Right lung (tissue), 5 donors: ENCODE measurements around the gene MAPRE3. TPM values are rescaled to one million over a fixed set of nuclear protein-coding genes. Genes with fewer than 3 reads are reported as not detected.
"Not testable (repeated sequence)": the region's sequence is repeated elsewhere in the genome, so short reads cannot be mapped to it uniquely, and the experiment has no call there.

ENCODE experiments used
- DNase-seq, 2 donors: peaks; one replicate each; pipeline ENCODE4 v3.0.0-alpha.2; 2013
- polyA plus RNA-seq, 5 donors: library from polyadenylated mRNA; unstranded; fragments of 120-200 nt; gene quantifications; one replicate each; pipeline versions ENCODE4 v1.2.1 to v1.2.3, GENCODE V29; 2013; ENCODE audit warnings: inconsistent platforms in 1 of 5, low replicate concordance in 1 of 5; ENCODE audit not compliant: insufficient read length in 5 of 5, insufficient read depth in 1 of 5

The MAPRE3 gene
- polyA plus RNA-seq, 5 donors: 6.2 to 13.6 (median 9.2) TPM

DNA sequence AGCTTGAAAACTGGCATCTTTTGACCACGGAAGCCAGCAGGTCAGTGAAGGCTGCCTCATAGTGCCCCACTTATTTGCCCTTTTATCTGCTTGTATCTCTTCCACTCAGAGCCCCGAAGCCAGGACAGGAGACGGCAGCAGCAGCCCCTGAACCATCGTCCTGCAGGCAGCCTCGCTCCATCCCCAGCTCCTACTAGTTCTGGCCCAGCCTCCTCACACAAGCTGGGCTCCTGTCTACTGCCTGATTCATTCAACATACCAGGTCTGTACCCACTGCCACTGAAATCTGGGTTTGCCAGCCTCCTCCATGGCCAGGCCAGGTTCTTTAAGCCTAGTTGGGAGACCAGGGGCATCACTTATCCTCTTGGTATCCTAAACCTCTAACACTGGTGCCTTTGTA is 96.9 kb downstream of the MAPRE3 start:
- DNase-seq: no peak

DNA sequence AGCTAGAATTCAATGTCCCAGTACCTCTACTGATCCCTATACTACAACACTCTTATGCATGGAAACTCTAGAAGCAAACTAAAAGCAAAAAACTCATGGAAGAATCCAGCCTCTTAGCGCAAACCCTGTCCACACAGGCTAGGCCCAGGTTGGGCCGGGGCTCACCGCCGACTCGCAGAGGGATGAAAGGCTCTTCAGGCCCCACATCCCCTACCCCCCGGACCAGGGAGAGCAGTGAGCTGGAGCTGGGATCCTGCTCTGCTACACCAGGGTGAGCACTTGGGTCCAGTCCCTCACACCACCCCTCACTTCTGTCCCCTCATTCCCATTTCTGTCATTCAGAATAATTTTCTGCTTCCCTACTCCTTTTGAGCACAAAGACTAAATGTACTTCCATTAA is 99.0 kb downstream of the MAPRE3 start:
- no peak for DNase-seq

GRCh38 chr2:27069961-27070618 is 99.7 kb downstream of the MAPRE3 start:
- no peak for DNase-seq

GRCh38 chr2:27070653-27071276 is 100.3 kb downstream of the MAPRE3 start:
- no peak for DNase-seq

GRCh38 chr2:27071277-27071989 is 101.0 kb downstream of the MAPRE3 start, which contains the start of gene OST4:
Gene OST4, minus strand, starts transcription at chr2:27071654.
- DNase-seq: peak; percentile 95 to 96

DNA sequence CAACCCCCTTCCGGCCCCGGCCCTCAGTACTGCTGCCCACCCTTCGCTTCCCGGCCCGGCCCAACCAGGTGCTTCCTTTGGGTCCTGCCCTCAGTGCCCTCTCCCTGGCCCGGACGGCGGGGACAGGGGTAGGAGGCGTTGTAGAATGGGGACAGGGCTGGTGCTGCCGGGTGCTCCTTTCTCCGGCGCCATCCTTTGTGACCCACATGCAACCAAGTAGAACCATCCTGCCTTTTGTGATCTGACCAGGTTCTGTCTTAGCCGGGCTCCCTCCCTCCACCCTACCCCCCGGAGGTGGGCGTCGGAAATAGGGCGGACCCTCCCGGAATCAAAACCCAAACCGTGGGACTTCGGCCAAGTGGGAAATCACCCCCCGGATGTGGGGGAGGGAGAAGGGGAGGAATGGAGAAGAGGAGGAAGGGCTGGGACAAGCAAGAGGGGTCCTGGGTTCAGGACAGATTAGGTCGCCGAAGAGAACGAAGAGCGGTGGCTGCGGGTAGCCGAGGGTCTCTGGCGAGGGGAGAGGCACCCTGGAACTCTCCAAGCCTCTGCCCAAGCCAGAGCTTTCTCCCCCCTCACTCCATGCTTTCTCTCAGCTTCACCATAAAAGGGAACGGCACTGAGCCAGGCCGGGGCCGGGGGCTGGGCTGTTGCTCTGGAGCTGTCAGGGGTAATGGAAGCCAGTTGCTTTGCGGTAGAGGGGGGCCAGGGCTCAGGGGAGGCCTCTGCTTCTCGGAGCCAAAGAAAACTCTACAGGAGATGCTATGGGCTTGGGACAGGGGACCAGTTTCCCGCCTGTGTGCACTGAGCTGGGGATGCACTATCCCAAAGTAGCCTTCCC is 101.8 kb downstream of the MAPRE3 start:
- DNase-seq: peak; percentile 93 to 96

GRCh38 chr2:27072920-27073319 is 102.5 kb downstream of the MAPRE3 start:
- DNase-seq: no peak

- DNase-seq: no peak
These were observed 103.3 kb downstream of the MAPRE3 start for GRCh38 chr2:27073782-27074181.

- DNase-seq: peak; percentile 69 to 74
These were observed 104.5 kb downstream of the MAPRE3 start for GRCh38 chr2:27074738-27075565.

DNA sequence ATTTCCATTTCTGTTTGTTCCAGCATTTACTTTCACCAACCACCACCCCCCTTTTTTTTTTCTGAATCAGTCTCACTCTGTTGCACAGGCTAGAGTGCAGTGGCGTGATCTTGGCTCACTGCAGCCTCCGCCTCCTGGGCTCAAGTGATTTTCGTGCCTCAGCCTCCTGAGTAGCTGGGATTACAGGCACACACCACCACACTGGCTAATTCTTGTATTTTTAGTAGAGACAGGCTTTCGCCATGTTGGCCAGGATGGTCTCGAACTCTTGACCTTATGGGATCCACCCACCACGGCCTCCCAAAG is 105.1 kb downstream of the MAPRE3 start:
- not testable (repeated sequence) for DNase-seq

GRCh38 chr2:27076323-27076722 is 105.9 kb downstream of the MAPRE3 start:
- DNase-seq: no peak

Other genes starting within 250 kb of the MAPRE3 start
- 10 to 100 TPM in 2 of 5 donors, 1 to 10 TPM in 3; 9.2 to 13.7 (median 9.4) TPM for gene SLC35F6, start 206.4 kb upstream of the MAPRE3 start, polyA plus RNA-seq
- gene CENPA, start 184.6 kb upstream of the MAPRE3 start, polyA plus RNA-seq: 10 to 100 TPM in 4 of 5 donors, 1 to 10 TPM in 1; 9.8 to 29.0 (median 13.9) TPM
- under 1 TPM; 0.17 to 0.95 (median 0.27) TPM for gene DPYSL5, start 122.5 kb upstream of the MAPRE3 start, polyA plus RNA-seq
- 10 to 100 TPM; 56.8 to 89.2 (median 75.8) TPM for gene TMEM214, start 62.3 kb downstream of the MAPRE3 start, polyA plus RNA-seq
- gene AGBL5, start 81.0 kb downstream of the MAPRE3 start, polyA plus RNA-seq: 10 to 100 TPM; 45.6 to 55.3 (median 53.8) TPM
- gene OST4, start 101.0 kb downstream of the MAPRE3 start, polyA plus RNA-seq: 100 to 1,000 TPM; 250 to 316 (median 260) TPM
- gene EMILIN1, start 108.0 kb downstream of the MAPRE3 start, polyA plus RNA-seq: 100 to 1,000 TPM; 120 to 341 (median 140) TPM
- gene KHK, start 116.1 kb downstream of the MAPRE3 start, polyA plus RNA-seq: 1 to 10 TPM; 4.2 to 6.7 (median 4.9) TPM
- gene CGREF1, start 148.5 kb downstream of the MAPRE3 start, polyA plus RNA-seq: under 1 TPM; 0.28 to 0.55 (median 0.41) TPM
- gene ABHD1, start 153.2 kb downstream of the MAPRE3 start, polyA plus RNA-seq: 1 to 10 TPM in 3 of 5 donors, under 1 TPM in 2; 0.61 to 2.2 (median 1.0) TPM
- gene PREB, start 164.0 kb downstream of the MAPRE3 start, polyA plus RNA-seq: 10 to 100 TPM; 32.5 to 43.8 (median 40.0) TPM
- not detected for gene PRR30, start 168.8 kb downstream of the MAPRE3 start, polyA plus RNA-seq
- gene TCF23, start 178.4 kb downstream of the MAPRE3 start, polyA plus RNA-seq: under 1 TPM; 0.06 to 0.15 (median 0.12) TPM
- 100 to 1,000 TPM; 125 to 154 (median 136) TPM for gene ATRAID, start 241.4 kb downstream of the MAPRE3 start, polyA plus RNA-seq
- 10 to 100 TPM; 24.7 to 38.8 (median 28.7) TPM for gene SLC5A6, start 241.6 kb downstream of the MAPRE3 start, polyA plus RNA-seq
- 10 to 100 TPM; 31.5 to 53.7 (median 35.7) TPM for gene CAD, start 246.7 kb downstream of the MAPRE3 start, polyA plus RNA-seq